ENCODE measurements around the gene KIAA0319L. TPM values are rescaled to one million over a fixed set of nuclear protein-coding genes. Genes with fewer than 3 reads are reported as not detected.

KIAA0319L gene
- total RNA-seq, 4 donors from 2014 or later: 91.7 to 112 (median 97.6) TPM

DNA sequence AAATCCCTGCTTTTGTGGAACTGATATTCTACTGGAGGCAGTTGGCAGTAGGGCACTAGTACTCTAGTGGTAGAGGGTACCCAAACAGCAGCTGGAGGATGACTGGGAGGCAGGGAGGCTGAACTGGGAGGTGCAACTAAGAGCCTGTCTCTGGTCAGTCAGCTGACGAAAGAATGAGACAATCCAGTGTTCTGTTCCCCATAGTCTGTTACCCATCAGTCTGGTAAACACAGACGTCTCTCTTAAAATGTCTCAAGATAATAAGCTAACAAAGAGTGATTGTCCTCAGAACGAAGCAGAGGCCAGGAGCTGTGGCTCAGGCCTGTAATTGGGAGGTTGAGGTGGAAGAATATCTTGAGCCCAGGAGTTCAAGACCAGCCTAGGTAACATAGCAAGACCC is 46.3 kb upstream of the KIAA0319L start:
- WGBS, 2 donors (ENCODE audit: low coverage in 1 of 2): 70% methylated on average over 3 of the region's 3 CpGs; no CpG with 5 or more reads in 1 of the 2 donors
- H3K27ac ChIP-seq: no peak overlapping the region
- no peaks in the 10 kb centered on the region for H3K27me3 ChIP-seq
- DNase-seq: no peak
- intact Hi-C loops (cut with DNase I; ENCODE audit: low total_unique reads) (no loop called here), in situ Hi-C loops (cut with MboI; ENCODE audit: low pct_ligation_motif_present in 1 of 4, low pct_unique_long_range_greater_than_20kb in 1 of 4, low sequenced_read_pairs in 3 of 4) (no loop called here)
- no peaks in the 10 kb centered on the region for H3K4me1 ChIP-seq
- no peak overlapping the region for H3K4me3 ChIP-seq
- H3K9me3 ChIP-seq: no peaks in the 10 kb centered on the region
- TF ChIP-seq EP300 (IDR thresholded peaks at IDR 0.05; ENCODE audit: low read depth): no peak
- no peak for TF ChIP-seq POLR2A (IDR thresholded peaks at IDR 0.05)
- TF ChIP-seq, protein P1, sequence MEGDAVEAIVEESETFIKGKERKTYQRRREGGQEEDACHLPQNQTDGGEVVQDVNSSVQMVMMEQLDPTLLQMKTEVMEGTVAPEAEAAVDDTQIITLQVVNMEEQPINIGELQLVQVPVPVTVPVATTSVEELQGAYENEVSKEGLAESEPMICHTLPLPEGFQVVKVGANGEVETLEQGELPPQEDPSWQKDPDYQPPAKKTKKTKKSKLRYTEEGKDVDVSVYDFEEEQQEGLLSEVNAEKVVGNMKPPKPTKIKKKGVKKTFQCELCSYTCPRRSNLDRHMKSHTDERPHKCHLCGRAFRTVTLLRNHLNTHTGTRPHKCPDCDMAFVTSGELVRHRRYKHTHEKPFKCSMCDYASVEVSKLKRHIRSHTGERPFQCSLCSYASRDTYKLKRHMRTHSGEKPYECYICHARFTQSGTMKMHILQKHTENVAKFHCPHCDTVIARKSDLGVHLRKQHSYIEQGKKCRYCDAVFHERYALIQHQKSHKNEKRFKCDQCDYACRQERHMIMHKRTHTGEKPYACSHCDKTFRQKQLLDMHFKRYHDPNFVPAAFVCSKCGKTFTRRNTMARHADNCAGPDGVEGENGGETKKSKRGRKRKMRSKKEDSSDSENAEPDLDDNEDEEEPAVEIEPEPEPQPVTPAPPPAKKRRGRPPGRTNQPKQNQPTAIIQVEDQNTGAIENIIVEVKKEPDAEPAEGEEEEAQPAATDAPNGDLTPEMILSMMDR (IDR thresholded peaks at IDR 0.05): no peak
- no peak for TF ChIP-seq POLR2AphosphoS5 (IDR thresholded peaks at IDR 0.05)
- H3K36me3 ChIP-seq: peaks cover 0 to 60% (median 26%) of the 10 kb centered on the region in 4 donors

DNA sequence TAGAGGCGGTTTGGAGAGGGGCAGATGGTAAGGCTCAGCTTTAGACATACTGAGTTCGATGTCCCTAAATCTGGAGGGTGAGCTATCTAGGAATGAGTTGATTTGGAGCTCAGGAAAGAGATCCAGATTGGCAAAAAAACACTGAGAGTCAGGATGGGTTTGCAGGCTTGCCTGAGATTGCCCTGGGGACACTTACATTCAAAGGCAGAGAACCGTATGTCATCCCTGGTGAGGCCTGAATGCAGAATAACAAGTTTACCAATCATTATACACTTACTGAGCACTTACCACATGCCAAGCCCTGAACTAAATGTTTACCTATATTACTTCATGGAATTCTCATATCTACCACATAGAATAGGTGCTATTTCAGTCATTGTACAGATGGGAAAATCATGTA is 43.4 kb upstream of the KIAA0319L start:
- no peaks in the 10 kb centered on the region for H3K4me1 ChIP-seq
- no peak overlapping the region for H3K27ac ChIP-seq
- intact Hi-C loops (cut with DNase I; ENCODE audit: low total_unique reads) (no loop called here), in situ Hi-C loops (cut with MboI; ENCODE audit: low pct_ligation_motif_present in 1 of 4, low pct_unique_long_range_greater_than_20kb in 1 of 4, low sequenced_read_pairs in 3 of 4) (no loop called here)
- no peak for DNase-seq
- WGBS, 2 donors (ENCODE audit: low coverage in 1 of 2): 90 to 91% methylated on average over 2 to 3 of the region's 3 CpGs
- TF ChIP-seq EP300 (IDR thresholded peaks at IDR 0.05; ENCODE audit: low read depth) (no peak), POLR2AphosphoS5 (IDR thresholded peaks at IDR 0.05) (no peak), POLR2A (IDR thresholded peaks at IDR 0.05) (no peak)
- TF ChIP-seq, protein P1 (IDR thresholded peaks at IDR 0.05): no peak
- no peaks in the 10 kb centered on the region for H3K27me3 ChIP-seq
- no peak overlapping the region for H3K4me3 ChIP-seq
- peaks cover 0 to 39% (median 16%) of the 10 kb centered on the region in 4 donors for H3K36me3 ChIP-seq
- H3K9me3 ChIP-seq: no peaks in the 10 kb centered on the region

DNA sequence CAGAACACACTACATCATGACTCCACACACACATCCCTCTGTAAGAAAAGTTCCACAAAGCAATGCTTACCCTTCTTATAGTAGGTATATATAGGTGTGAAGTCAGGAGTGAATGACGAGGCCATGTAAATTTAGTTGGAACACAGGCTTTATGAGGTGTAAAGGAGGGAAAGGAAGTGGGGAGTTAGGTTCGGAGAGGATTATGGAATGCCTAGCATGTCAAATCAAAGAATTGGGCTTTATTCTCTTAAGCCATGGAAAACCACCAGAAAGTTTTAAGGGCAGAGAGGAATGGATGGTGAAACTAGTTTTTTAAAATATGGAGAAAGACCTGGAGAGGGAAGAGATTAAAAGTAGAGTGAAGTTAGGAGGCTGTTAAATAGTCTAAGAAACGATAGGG is 42.2 kb upstream of the KIAA0319L start:
- DNase-seq: no peak
- no peak overlapping the region for H3K27ac ChIP-seq
- in situ Hi-C loops (cut with MboI; ENCODE audit: low pct_ligation_motif_present in 1 of 4, low pct_unique_long_range_greater_than_20kb in 1 of 4, low sequenced_read_pairs in 3 of 4): no loop called here
- no peaks in the 10 kb centered on the region for H3K9me3 ChIP-seq
- H3K27me3 ChIP-seq: no peaks in the 10 kb centered on the region
- peaks cover 0 to 32% (median 12%) of the 10 kb centered on the region in 4 donors for H3K36me3 ChIP-seq
- intact Hi-C loops (cut with DNase I; ENCODE audit: low total_unique reads): no loop called here
- 65 to 79% methylated on average over 2 to 3 of the region's 3 CpGs for WGBS, 2 donors (ENCODE audit: low coverage in 1 of 2)
- no peaks in the 10 kb centered on the region for H3K4me1 ChIP-seq
- no peak overlapping the region for H3K4me3 ChIP-seq
- TF ChIP-seq POLR2A (IDR thresholded peaks at IDR 0.05) (no peak), EP300 (IDR thresholded peaks at IDR 0.05; ENCODE audit: low read depth) (no peak), POLR2AphosphoS5 (IDR thresholded peaks at IDR 0.05) (no peak)
- TF ChIP-seq, protein P1 (IDR thresholded peaks at IDR 0.05): no peak

DNA sequence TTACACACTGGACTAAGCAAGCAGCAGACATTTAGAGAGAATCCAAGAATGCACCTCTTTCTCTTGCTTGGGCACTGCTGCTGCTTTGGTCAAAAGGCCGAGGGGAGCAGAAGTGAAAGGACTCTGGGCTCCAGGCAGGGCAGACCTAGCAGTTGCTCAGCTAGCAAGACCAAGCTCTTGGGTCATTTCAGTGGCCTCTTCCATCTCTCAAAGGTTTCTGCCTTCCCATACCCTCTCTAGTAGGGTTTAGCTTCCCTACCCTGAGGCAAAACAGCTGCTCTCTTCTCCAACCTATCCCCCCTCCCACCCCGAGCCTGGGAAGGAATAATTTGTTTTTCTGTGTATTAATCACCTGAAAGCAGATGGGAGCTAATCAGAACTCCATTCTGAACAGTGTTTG is 41.7 kb upstream of the KIAA0319L start:
- intact Hi-C loops (cut with DNase I; ENCODE audit: low total_unique reads): no loop called here
- Histone ChIP-seq H3K27ac (no peak overlapping the region), H3K4me3 (no peak overlapping the region), H3K27me3 (no peaks in the 10 kb centered on the region), H3K36me3 (peaks cover 0 to 29% (median 10%) of the 10 kb centered on the region in 4 donors), H3K9me3 (no peaks in the 10 kb centered on the region), H3K4me1 (no peaks in the 10 kb centered on the region)
- no peak for DNase-seq
- 76 to 80% methylated on average over 2 of the region's 2 CpGs for WGBS, 2 donors (ENCODE audit: low coverage in 1 of 2)
- TF ChIP-seq POLR2A (IDR thresholded peaks at IDR 0.05) (no peak), EP300 (IDR thresholded peaks at IDR 0.05; ENCODE audit: low read depth) (no peak)
- TF ChIP-seq, protein P1 (IDR thresholded peaks at IDR 0.05): no peak
- in situ Hi-C loops (cut with MboI; ENCODE audit: low pct_ligation_motif_present in 1 of 4, low pct_unique_long_range_greater_than_20kb in 1 of 4, low sequenced_read_pairs in 3 of 4): no loop called here

All from transverse colon (tissue), 4 donors.